GM12891 (cell line): ENCODE data around the gene PEPD.

ENCODE experiments used
- POLR2A ChIP-seq: IDR thresholded peaks from 2 replicates; pipeline ENCODE4 v1.6.1; 2011; ENCODE audit warnings: low read depth, low read length, control low read depth
- POU2F2 ChIP-seq: IDR thresholded peaks from 2 replicates; pipeline ENCODE4 v1.6.1; 2011; ENCODE audit warnings: low read depth, mild to moderate bottlenecking, control low read depth, low read length, moderate library complexity
- TAF1 ChIP-seq: IDR thresholded peaks from 2 replicates; pipeline ENCODE4 v1.6.1; 2011; ENCODE audit warnings: low read depth, low read length, control low read depth

GRCh38 chr19:33550768-33551167, 29.2 kb upstream of the PEPD start:
- no peak for TF ChIP-seq POLR2A
- no peak for TF ChIP-seq POU2F2
- TF ChIP-seq TAF1, result no peak
